Measurements from ENCODE around the gene SFXN5. TPM values are rescaled to one million over a fixed set of nuclear protein-coding genes. Genes with fewer than 3 reads are reported as not detected.

The SFXN5 gene
- 10.5 TPM for polyA plus RNA-seq (2012; ENCODE audit: insufficient read length, low read depth)

- peak; percentile 49; the same call in 1 of the 2 replicates for TF ChIP-seq TAF1 (IDR thresholded peaks at IDR 0.05; ENCODE audit: borderline replicate concordance, insufficient read depth, low read length)
- no peak for TF ChIP-seq FOXP2 (optimal IDR thresholded peaks at IDR 0.05; ENCODE audit: borderline replicate concordance, extremely low read depth, extremely low read length, insufficient read depth)
- no peak for TF ChIP-seq REST (IDR thresholded peaks at IDR 0.05; ENCODE audit: insufficient read depth in 1 of 2, low read depth in 2 of 2, low read length in 2 of 2)
- peak; percentile 95 for TF ChIP-seq POLR2AphosphoS5 (IDR thresholded peaks at IDR 0.05; ENCODE audit: low read depth, low read length)
- TF ChIP-seq SIN3A (IDR thresholded peaks at IDR 0.05; ENCODE audit: borderline replicate concordance, insufficient read depth, low read length) = no peak
Observed at GRCh38 chr2:73071360-73072128, at the start of gene SFXN5. TSS of gene SFXN5 (minus strand) at chr2:73071712. CDS start at chr2:73071705, 7 bp downstream.

GRCh38 chr2:73117441-73117840 is 45.9 kb upstream of the SFXN5 start:
- no peak for TF ChIP-seq TAF1 (IDR thresholded peaks at IDR 0.05; ENCODE audit: borderline replicate concordance, insufficient read depth, low read length)
- no peak for TF ChIP-seq FOXP2 (optimal IDR thresholded peaks at IDR 0.05; ENCODE audit: borderline replicate concordance, extremely low read depth, extremely low read length, insufficient read depth)
- TF ChIP-seq SIN3A (IDR thresholded peaks at IDR 0.05; ENCODE audit: borderline replicate concordance, insufficient read depth, low read length) = no peak
- no peak for TF ChIP-seq REST (IDR thresholded peaks at IDR 0.05; ENCODE audit: insufficient read depth in 1 of 2, low read depth in 2 of 2, low read length in 2 of 2)
- TF ChIP-seq POLR2AphosphoS5 (IDR thresholded peaks at IDR 0.05; ENCODE audit: low read depth, low read length) = no peak

GRCh38 chr2:73116182-73116960 is 44.9 kb upstream of the SFXN5 start:
- TF ChIP-seq TAF1 (IDR thresholded peaks at IDR 0.05; ENCODE audit: borderline replicate concordance, insufficient read depth, low read length) = no peak
- no peak for TF ChIP-seq FOXP2 (optimal IDR thresholded peaks at IDR 0.05; ENCODE audit: borderline replicate concordance, extremely low read depth, extremely low read length, insufficient read depth)
- TF ChIP-seq POLR2AphosphoS5 (IDR thresholded peaks at IDR 0.05; ENCODE audit: low read depth, low read length) = no peak

- TF ChIP-seq REST (IDR thresholded peaks at IDR 0.05; ENCODE audit: insufficient read depth in 1 of 2, low read depth in 2 of 2, low read length in 2 of 2) (no peak), SIN3A (IDR thresholded peaks at IDR 0.05; ENCODE audit: borderline replicate concordance, insufficient read depth, low read length) (no peak), TAF1 (IDR thresholded peaks at IDR 0.05; ENCODE audit: borderline replicate concordance, insufficient read depth, low read length) (no peak), FOXP2 (optimal IDR thresholded peaks at IDR 0.05; ENCODE audit: borderline replicate concordance, extremely low read depth, extremely low read length, insufficient read depth) (no peak), POLR2AphosphoS5 (IDR thresholded peaks at IDR 0.05; ENCODE audit: low read depth, low read length) (no peak)
Observed at GRCh38 chr2:73114273-73114867, 42.9 kb upstream of the SFXN5 start.

Measured in PFSK-1 (cell line).